HG02798 (cell line): Measurements from ENCODE around the gene ARHGEF4.

Experiments used
- ATAC-seq: cut with Tn5 transposase; IDR thresholded peaks from one replicate; pipeline ENCODE4 v1.9.1; 2021; ENCODE audit warnings: mild to moderate bottlenecking; ENCODE audit not compliant: unreplicated experiment, poor library complexity

Gene ARHGEF4

GRCh38 chr2:130836501-130837174, at the start of gene ARHGEF4:
ARHGEF4 (plus strand) TSS chr2:130836914; CDS start chr2:130836954, 40 bp downstream.
- no peak for ATAC-seq

GRCh38 chr2:130787841-130788240, 48.9 kb upstream of the ARHGEF4 start:
- ATAC-seq = no peak

- ATAC-seq = no peak
These were observed 46.4 kb upstream of the ARHGEF4 start for GRCh38 chr2:130790312-130790711.

GRCh38 chr2:130790804-130791616, 45.7 kb upstream of the ARHGEF4 start:
- ATAC-seq = no peak

GRCh38 chr2:130791617-130791939, 45.1 kb upstream of the ARHGEF4 start:
- no peak for ATAC-seq

- no peak for ATAC-seq
These were observed 41.3 kb upstream of the ARHGEF4 start for GRCh38 chr2:130795431-130795830.

GRCh38 chr2:130796290-130796689, 40.4 kb upstream of the ARHGEF4 start:
- no peak for ATAC-seq

GRCh38 chr2:130797493-130798435, 39.0 kb upstream of the ARHGEF4 start:
- ATAC-seq = peak; percentile 92

- no peak for ATAC-seq
These were observed 38.1 kb upstream of the ARHGEF4 start for GRCh38 chr2:130798472-130799218.

- ATAC-seq = no peak
These were observed 37.4 kb upstream of the ARHGEF4 start for GRCh38 chr2:130799295-130799694.

- ATAC-seq = no peak
These were observed 31.1 kb upstream of the ARHGEF4 start for GRCh38 chr2:130805613-130806012.

- ATAC-seq = no peak
These were observed 30.3 kb upstream of the ARHGEF4 start for GRCh38 chr2:130806370-130806769.

- no peak for ATAC-seq
These were observed 28.9 kb upstream of the ARHGEF4 start for GRCh38 chr2:130807659-130808385.

- no peak for ATAC-seq
These were observed 28.0 kb upstream of the ARHGEF4 start for GRCh38 chr2:130808482-130809268.

GRCh38 chr2:130810490-130810889, 26.2 kb upstream of the ARHGEF4 start:
- ATAC-seq = no peak

- no peak for ATAC-seq
These were observed 23.0 kb upstream of the ARHGEF4 start for GRCh38 chr2:130813722-130814121.

- no peak for ATAC-seq
These were observed 21.6 kb upstream of the ARHGEF4 start for GRCh38 chr2:130814931-130815680.

- no peak for ATAC-seq
These were observed 17.9 kb upstream of the ARHGEF4 start for GRCh38 chr2:130818809-130819208.
